H1 (cell line): Measurements from ENCODE around the gene PKD2L2. TPM values are rescaled to one million over a fixed set of nuclear protein-coding genes. Genes with fewer than 3 reads are reported as not detected.

Source experiments
- CTCF ChIA-PET: fragments of 300-600 bp; sonication (Branson Sonifier 250); formaldehyde crosslinking; loops from one replicate; lab custom pipeline; 2021; ENCODE audit not compliant: partially characterized antibody; lab: Charles Lee
- POLR2A ChIA-PET: fragments of 300-600 bp; sonication (Branson Sonifier 250); formaldehyde crosslinking; loops from one replicate; lab custom pipeline; 2021; ENCODE audit warnings: inconsistent platforms; ENCODE audit not compliant: partially characterized antibody; lab: Charles Lee
- DNase-seq, 2 experiments: peaks; one replicate each; pipeline versions ENCODE4 v3.0.0 to v3.0.0-alpha.2; 2010 to 2022; ENCODE audit warnings: low spot score in 2 of 2, low read depth in 1 of 2, mixed read lengths in 1 of 2
- FAIRE-seq: peaks from 2 replicates; lab custom pipeline; 2011; peaks lifted over from hg19 to GRCh38; lab: Jason Lieb, UNC
- H2AFZ ChIP-seq: 2 replicates; pipeline ENCODE4 v1.8.1; 2012; ENCODE audit warnings: low read length, inconsistent platforms
- H2AK5ac ChIP-seq: 2 replicates; pipeline ENCODE4 v1.6.1; 2013; ENCODE audit warnings: low read depth, low read length
- H2BK120ac ChIP-seq: replicated peaks from 2 replicates; pipeline ENCODE3; 2013; ENCODE audit warnings: low read depth, low read length, inconsistent platforms
- H2BK12ac ChIP-seq: 2 replicates; pipeline ENCODE4 v1.6.1; 2013; ENCODE audit warnings: low read depth, low read length
- H2BK15ac ChIP-seq: 2 replicates; pipeline ENCODE4 v1.6.1; 2013; ENCODE audit warnings: low read length
- H2BK20ac ChIP-seq: 2 replicates; pipeline ENCODE4 v1.6.1; 2013; ENCODE audit warnings: low read length
- H2BK5ac ChIP-seq: 2 replicates; pipeline ENCODE4 v1.6.1; 2013; ENCODE audit warnings: low read depth, low read length
- H3K14ac ChIP-seq: 2 replicates; pipeline ENCODE4 v1.6.1; 2013; ENCODE audit warnings: inconsistent platforms; ENCODE audit not compliant: insufficient read length
- H3K18ac ChIP-seq: 2 replicates; pipeline ENCODE4 v1.6.1; 2013; ENCODE audit warnings: low read length; ENCODE audit errors: extremely low read depth
- H3K23ac ChIP-seq: 2 replicates; pipeline ENCODE4 v1.6.1; 2013; ENCODE audit warnings: inconsistent platforms; ENCODE audit not compliant: insufficient read length
- H3K23me2 ChIP-seq: 2 replicates; pipeline ENCODE4 v1.6.1; 2013; ENCODE audit warnings: low read depth, low read length
- H3K27ac ChIP-seq: 2 replicates; pipeline ENCODE4 v1.6.1; 2011; ENCODE audit warnings: low read depth, low read length, inconsistent platforms
- H3K27me3 ChIP-seq, 4 experiments: replicated peaks in 1 of 4; 1 replicate in 1 of 4; 2 replicates in 3 of 4; pipeline versions ENCODE4 v1.6.1 to v1.8.1; 2011 to 2013; ENCODE audit warnings: low read length in 3 of 4, mild to moderate bottlenecking in 3 of 4, inconsistent platforms in 2 of 4, mixed read lengths in 2 of 4, moderate library complexity in 1 of 4; ENCODE audit not compliant: control insufficient read depth in 3 of 4, insufficient read depth in 3 of 4; ENCODE audit errors: extremely low read depth in 1 of 4
- H3K36me3 ChIP-seq, 4 experiments: 2 replicates each; pipeline versions ENCODE4 v1.6.1 to v1.8.1; 2011 to 2013; ENCODE audit warnings: mild to moderate bottlenecking in 4 of 4, low read length in 3 of 4, moderate library complexity in 2 of 4, control low read depth in 1 of 4, inconsistent platforms in 1 of 4; ENCODE audit not compliant: insufficient read depth in 4 of 4, control insufficient read depth in 2 of 4
- H3K4ac ChIP-seq: replicated peaks from 2 replicates; pipeline ENCODE3; 2013; ENCODE audit warnings: low read length, low read depth, mixed read lengths, inconsistent platforms; ENCODE audit not compliant: insufficient read length
- H3K4me1 ChIP-seq, 4 experiments: replicated peaks in 1 of 4; 1 replicate in 1 of 4; 2 replicates in 3 of 4; pipeline versions ENCODE4 v1.6.1 to v1.8.1; 2011 to 2013; ENCODE audit warnings: low read length in 3 of 4, inconsistent platforms in 2 of 4, mixed read lengths in 1 of 4; ENCODE audit not compliant: insufficient read depth in 4 of 4, control insufficient read depth in 3 of 4
- H3K4me2 ChIP-seq, 2 experiments: 2 replicates each; pipeline versions ENCODE4 v1.6.1 to v1.8.1; 2011 to 2013; ENCODE audit warnings: low read depth in 2 of 2, low read length in 2 of 2, control low read depth in 1 of 2, inconsistent platforms in 1 of 2, mild to moderate bottlenecking in 1 of 2; ENCODE audit not compliant: insufficient read depth in 1 of 2
- H3K4me3 ChIP-seq, 4 experiments: fragments of 200-600, 300-600 bp in 1 of 4; sonication (generic), shearing (Covaris generic), sonication (Bioruptor Twin) in 1 of 4; 2 replicates each; pipeline versions ENCODE4 v1.5.1 to v1.8.1; 2011 to 2016; ENCODE audit warnings: low read length in 4 of 4, low read depth in 3 of 4, control low read depth in 2 of 4, inconsistent platforms in 2 of 4, mild to moderate bottlenecking in 2 of 4, mixed read lengths in 1 of 4, moderate library complexity in 1 of 4; ENCODE audit not compliant: insufficient read depth in 2 of 4; ENCODE audit errors: extremely low read depth in 1 of 4
- H3K56ac ChIP-seq: replicated peaks from 2 replicates; pipeline ENCODE3; 2013; ENCODE audit warnings: low read depth, mild to moderate bottlenecking, mixed read lengths, low read length, inconsistent platforms; ENCODE audit not compliant: insufficient read length
- H3K79me1 ChIP-seq: 2 replicates; pipeline ENCODE4 v1.6.1; 2013; ENCODE audit warnings: low read depth, low read length, control low read depth
- H3K79me2 ChIP-seq, 2 experiments: 2 replicates each; pipeline versions ENCODE4 v1.6.1 to v1.8.1; 2012 to 2013; ENCODE audit warnings: low read length in 2 of 2, mild to moderate bottlenecking in 2 of 2, inconsistent platforms in 1 of 2; ENCODE audit not compliant: insufficient read depth in 2 of 2, control insufficient read depth in 1 of 2
- H3K9ac ChIP-seq, 4 experiments: replicated peaks in 1 of 4; 1 replicate in 1 of 4; 2 replicates in 3 of 4; pipeline versions ENCODE4 v1.6.1 to v1.8.1; 2011 to 2013; ENCODE audit warnings: low read depth in 3 of 4, low read length in 3 of 4, control low read depth in 2 of 4, mild to moderate bottlenecking in 2 of 4, moderate library complexity in 2 of 4, inconsistent platforms in 1 of 4; ENCODE audit errors: extremely low read depth in 1 of 4
- H3K9me3 ChIP-seq, 2 experiments: 2 replicates each; pipeline versions ENCODE4 v1.6.1 to v1.8.1; 2012 to 2013; ENCODE audit warnings: mild to moderate bottlenecking in 2 of 2, moderate library complexity in 2 of 2, control low read depth in 1 of 2, inconsistent platforms in 1 of 2, low read depth in 1 of 2, low read length in 1 of 2, mixed read lengths in 1 of 2; ENCODE audit not compliant: insufficient read depth in 2 of 2
- H4K20me1 ChIP-seq, 2 experiments: replicated peaks in 1 of 2; 2 replicates each; pipeline versions ENCODE3 to v1.8.1; 2011 to 2013; ENCODE audit warnings: inconsistent platforms in 2 of 2, low read length in 2 of 2, mild to moderate bottlenecking in 1 of 2; ENCODE audit not compliant: insufficient read depth in 2 of 2, control insufficient read depth in 1 of 2
- H4K5ac ChIP-seq: 2 replicates; pipeline ENCODE4 v1.6.1; 2013; ENCODE audit warnings: low read length, low read depth, mixed read lengths, inconsistent platforms; ENCODE audit not compliant: insufficient read length
- H4K8ac ChIP-seq: 2 replicates; pipeline ENCODE4 v1.8.0; 2013; ENCODE audit warnings: mild to moderate bottlenecking, moderate library complexity, low read length, inconsistent platforms; ENCODE audit not compliant: insufficient read depth; ENCODE audit errors: extremely low read depth
- H4K91ac ChIP-seq: replicated peaks from 2 replicates; pipeline ENCODE3; 2013; ENCODE audit warnings: low read length, mixed read lengths, inconsistent platforms; ENCODE audit not compliant: insufficient read length
- BACH1 ChIP-seq: IDR thresholded peaks from 2 replicates; pipeline ENCODE4 v1.6.1; 2012; ENCODE audit warnings: low read length, improper control_type of control experiment
- WGBS, 2 experiments: shearing (Covaris generic) in 1 of 2; methylation state at CpG; one replicate each; pipeline versions ENCODE4 v1.1.6 to v1.1.7; 2013 to 2015; ENCODE audit warnings: low lambda C conversion rate in 2 of 2, mixed read lengths in 2 of 2, inconsistent platforms in 1 of 2, low coverage in 1 of 2, missing lambda C conversion rate in 1 of 2; ENCODE audit not compliant: insufficient replicate concordance in 2 of 2, insufficient coverage in 1 of 2, insufficient read length in 1 of 2; ENCODE audit errors: extremely low coverage in 1 of 2, missing lambda C conversion rate in 1 of 2; 5-methylcytosine and 5-hydroxymethylcytosine counted together
- polyA plus RNA-seq, 7 experiments: library from polyadenylated mRNA; depleted of rRNA in 3 of 7; stranded (reverse) in 5 of 7; unstranded in 2 of 7; fragments of >200 nt in 5 of 7; fragments of 200-250 nt in 2 of 7; gene quantifications; 1 replicate in 5 of 7; 2 replicates in 1 of 7; 4 replicates in 1 of 7; pipeline versions ENCODE4 v1.2.1 to v1.2.3, GENCODE V29; 2011 to 2013; ENCODE audit warnings: missing spikeins in 2 of 7, mixed read lengths in 2 of 7
- total RNA-seq: library from RNA; stranded (reverse); fragmentation: NEBNext Ultra II Directional; extraction: Animal tissue kit (Norgen Biotek cat#: 25700); gene quantifications from 2 replicates; pipeline ENCODE4 v1.2.1, GENCODE V29; 2021

The PKD2L2 gene
- total and polyA plus RNA-seq, 2 of the 8 experiments (the other 6 are each of a cell fraction or from before 2014, with no cell fraction given) = not detected

DNA sequence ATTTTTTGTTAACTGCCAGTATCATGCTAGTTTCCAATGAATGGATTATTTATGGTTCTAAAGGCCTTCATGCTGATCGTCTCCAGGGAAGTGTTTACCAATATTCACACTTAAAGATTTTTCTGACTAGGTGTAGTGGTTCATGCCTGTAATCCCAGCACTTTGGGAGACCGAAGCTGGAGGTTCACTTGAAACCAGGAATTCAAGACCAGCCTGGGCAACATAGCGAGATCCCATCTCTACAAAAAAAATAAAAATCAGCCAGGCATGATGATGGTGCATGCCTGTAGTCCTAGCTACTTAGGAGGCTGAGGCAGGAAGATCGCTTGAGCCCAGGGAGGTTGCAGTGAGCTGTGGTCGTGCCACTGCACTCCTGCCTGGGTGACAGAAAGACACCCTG is 100.2 kb downstream of the PKD2L2 start:
- H3K9ac ChIP-seq = no peak overlapping the region
- DNase-seq = no peak
- 93% methylated on average over 5 of the region's 5 CpGs; no CpG with 5 or more reads in 1 of the 2 experiments for WGBS, 2 experiments
- no peak overlapping the region for H3K27ac ChIP-seq
- no peak overlapping the region for H3K23ac ChIP-seq
- H2AFZ ChIP-seq = no peak overlapping the region
- H3K56ac ChIP-seq = no peak overlapping the region
- no peak overlapping the region for H4K91ac ChIP-seq
- no peak overlapping the region for H2AK5ac ChIP-seq
- no peak for FAIRE-seq
- H2BK15ac ChIP-seq = no peak overlapping the region
- H3K4me1 ChIP-seq = no peaks in the 10 kb centered on the region
- H3K4me3 ChIP-seq = no peak overlapping the region
- no peak overlapping the region for H2BK5ac ChIP-seq
- H2BK12ac ChIP-seq = no peak overlapping the region
- H3K36me3 ChIP-seq = peaks cover 0 to 11% (median 0%) of the 10 kb centered on the region in 4 experiments; a peak in 3 of 8 replicates
- no peaks in the 10 kb centered on the region for H4K20me1 ChIP-seq
- no peaks in the 10 kb centered on the region for H3K23me2 ChIP-seq
- H3K4me2 ChIP-seq = no peak overlapping the region
- no peaks in the 10 kb centered on the region for H3K9me3 ChIP-seq
- H2BK20ac ChIP-seq = no peak overlapping the region
- no peaks in the 10 kb centered on the region for H3K27me3 ChIP-seq
- no peak overlapping the region for H3K14ac ChIP-seq
- H4K8ac ChIP-seq = no peak overlapping the region
- no peak overlapping the region for H3K4ac ChIP-seq
- no peak overlapping the region for H4K5ac ChIP-seq
- H3K79me2 ChIP-seq = peaks cover 0 to 17% of the 10 kb centered on the region in 2 experiments; a peak in 1 of 4 replicates
- H3K18ac ChIP-seq = no peak overlapping the region
- POLR2A ChIA-PET = no interaction called here
- CTCF ChIA-PET = no interaction called here
- H2BK120ac ChIP-seq = no peak overlapping the region
- H3K79me1 ChIP-seq = no peaks in the 10 kb centered on the region
- no peak for TF ChIP-seq BACH1
